IMR-90 (cell line): ENCODE measurements around the gene TMEM33. TPM values are rescaled to one million over a fixed set of nuclear protein-coding genes. Genes with fewer than 3 reads are reported as not detected.
A peak's percentile ranks its signal among the peaks of the same experiment; 100 is the strongest.

ENCODE experiments used
- ATAC-seq: fragments of 200-7000 bp; cut with Tn5 transposase; 2 replicates; pipeline ENCODE4 v1.9.1; 2020; ENCODE audit warnings: low read depth, mild to moderate bottlenecking, moderate library complexity
- BruUV-seq: library from RNA; stranded (reverse); fragments of 400-500 nt; replicated peaks from 2 replicates; lab custom pipeline; 2021; lab: Mats Ljungman, UMichigan
- CTCF ChIA-PET: fragments of 300-600 bp; formaldehyde crosslinking; extraction: SDS; loops from one replicate; lab custom pipeline; 2021; ENCODE audit warnings: antibody characterized with exemption; lab: Yijun Ruan, JAX
- POLR2A ChIA-PET: fragments of 300-600 bp; sonication (Branson Sonifier 250); formaldehyde crosslinking; loops from one replicate; lab custom pipeline; 2022; ENCODE audit warnings: antibody characterized with exemption; ENCODE audit not compliant: unreplicated experiment; lab: Charles Lee
- DNase-seq: peaks from one replicate; pipeline ENCODE4 v3.0.0; 2013
- H2AFZ ChIP-seq: replicated peaks from 2 replicates; pipeline ENCODE3; 2013; ENCODE audit warnings: low read length, mild to moderate bottlenecking; ENCODE audit not compliant: poor library complexity
- H2AK5ac ChIP-seq: 2 replicates; pipeline ENCODE4 v1.6.1; 2013; ENCODE audit warnings: low read depth, low read length, inconsistent platforms
- H2AK9ac ChIP-seq: replicated peaks from 2 replicates; pipeline ENCODE3; 2013; ENCODE audit warnings: mild to moderate bottlenecking, low read depth, low read length, moderate library complexity; ENCODE audit not compliant: poor library complexity
- H2BK120ac ChIP-seq: 2 replicates; pipeline ENCODE4 v1.6.1; 2013; ENCODE audit warnings: low read depth, low read length, inconsistent platforms
- H2BK15ac ChIP-seq: 3 replicates; pipeline ENCODE4 v1.6.1; 2013; ENCODE audit warnings: low read depth, low read length, inconsistent platforms
- H2BK20ac ChIP-seq: 2 replicates; pipeline ENCODE4 v1.6.1; 2013; ENCODE audit warnings: low read depth, mild to moderate bottlenecking, inconsistent platforms, low read length, moderate library complexity
- H2BK5ac ChIP-seq: 2 replicates; pipeline ENCODE4 v1.6.1; 2013; ENCODE audit warnings: mild to moderate bottlenecking, low read depth, low read length, inconsistent platforms; ENCODE audit not compliant: poor library complexity, severe bottlenecking
- H3K14ac ChIP-seq: replicated peaks from 2 replicates; pipeline ENCODE4 v1.6.1; 2013; ENCODE audit warnings: low read depth, low read length, inconsistent platforms
- H3K18ac ChIP-seq: 2 replicates; pipeline ENCODE4 v1.6.1; 2013; ENCODE audit warnings: low read depth, low read length, control low read depth
- H3K23ac ChIP-seq: 2 replicates; pipeline ENCODE4 v1.6.1; 2013; ENCODE audit warnings: low read depth, low read length, inconsistent platforms
- H3K27ac ChIP-seq: 2 replicates; pipeline ENCODE4 v1.5.1; 2013; ENCODE audit warnings: mild to moderate bottlenecking, control low read depth, low read length; ENCODE audit not compliant: insufficient read depth
- H3K27me3 ChIP-seq: 2 replicates; pipeline ENCODE4 v1.6.1; 2013; ENCODE audit warnings: low read length; ENCODE audit not compliant: control insufficient read depth, insufficient read depth
- H3K36me3 ChIP-seq: 2 replicates; pipeline ENCODE4 v1.6.1; 2013; ENCODE audit warnings: low read length, mixed read lengths; ENCODE audit not compliant: control insufficient read depth, insufficient read depth
- H3K4ac ChIP-seq: 2 replicates; pipeline ENCODE4 v1.6.1; 2013; ENCODE audit warnings: low read depth, low read length, inconsistent platforms
- H3K4me1 ChIP-seq: 2 replicates; pipeline ENCODE4 v1.6.1; 2013; ENCODE audit warnings: low read length, mixed read lengths; ENCODE audit not compliant: control insufficient read depth, insufficient read depth
- H3K4me2 ChIP-seq: 2 replicates; pipeline ENCODE4 v1.6.1; 2013; ENCODE audit warnings: low read depth, mild to moderate bottlenecking, control low read depth, low read length, moderate library complexity
- H3K4me3 ChIP-seq: 2 replicates; pipeline ENCODE4 v1.5.1; 2013; ENCODE audit warnings: low read depth, mild to moderate bottlenecking, control low read depth, low read length, moderate library complexity; ENCODE audit not compliant: insufficient read depth
- H3K56ac ChIP-seq: 2 replicates; pipeline ENCODE4 v1.6.1; 2013; ENCODE audit warnings: low read length, inconsistent platforms; ENCODE audit not compliant: insufficient read depth; ENCODE audit errors: extremely low read depth
- H3K79me1 ChIP-seq, 2 experiments: 2 replicates each; pipeline ENCODE4 v1.6.1; 2013; ENCODE audit warnings: low read length in 2 of 2, inconsistent platforms in 1 of 2, low read depth in 1 of 2
- H3K9ac ChIP-seq: 2 replicates; pipeline ENCODE4 v1.6.1; 2013; ENCODE audit warnings: low read depth, low read length, control low read depth
- H3K9me1 ChIP-seq: 2 replicates; pipeline ENCODE4 v1.6.1; 2013; ENCODE audit warnings: low read length, inconsistent platforms; ENCODE audit not compliant: insufficient read depth
- H3K9me3 ChIP-seq: 2 replicates; pipeline ENCODE4 v1.6.1; 2013; ENCODE audit warnings: low read length; ENCODE audit not compliant: control insufficient read depth, insufficient read depth
- H4K20me1 ChIP-seq: 2 replicates; pipeline ENCODE4 v1.6.1; 2013; ENCODE audit warnings: low read length, inconsistent platforms; ENCODE audit not compliant: insufficient read depth
- H4K5ac ChIP-seq: 2 replicates; pipeline ENCODE4 v1.6.1; 2013; ENCODE audit warnings: mild to moderate bottlenecking, low read depth, low read length, control low read depth
- H4K8ac ChIP-seq, 2 experiments: 2 replicates each; pipeline ENCODE4 v1.6.1; 2013; ENCODE audit warnings: low read depth in 2 of 2, low read length in 2 of 2, control low read depth in 1 of 2, inconsistent platforms in 1 of 2
- H4K91ac ChIP-seq: 2 replicates; pipeline ENCODE4 v1.6.1; 2013; ENCODE audit warnings: low read depth, low read length, inconsistent platforms; ENCODE audit not compliant: insufficient read depth
- BHLHE40 ChIP-seq: fragments of 150-350 bp; IDR thresholded peaks from 2 replicates; pipeline ENCODE4 v1.6.1; 2016; ENCODE audit warnings: mild to moderate bottlenecking, low read depth, low read length
- ELK1 ChIP-seq: fragments of 150-350 bp; IDR thresholded peaks from 2 replicates; pipeline ENCODE4 v1.6.1; 2016; ENCODE audit warnings: low read depth, mild to moderate bottlenecking, low read length, moderate library complexity, borderline replicate concordance
- FOS ChIP-seq: fragments of 150-350 bp; IDR thresholded peaks from 2 replicates; pipeline ENCODE4 v1.6.1; 2016; ENCODE audit warnings: low read depth, low read length
- MAFK ChIP-seq: IDR thresholded peaks from 2 replicates; pipeline ENCODE4 v1.6.1; 2012; ENCODE audit warnings: low read depth, low read length, improper control_type of control experiment
- MAZ ChIP-seq: IDR thresholded peaks from 2 replicates; pipeline ENCODE4 v1.6.1; 2012; ENCODE audit warnings: low read depth, mild to moderate bottlenecking, low read length, improper control_type of control experiment, moderate library complexity, borderline replicate concordance
- MXI1 ChIP-seq: IDR thresholded peaks from 2 replicates; pipeline ENCODE4 v1.6.1; 2012; ENCODE audit warnings: low read depth, mild to moderate bottlenecking, low read length, moderate library complexity, borderline replicate concordance
- NFE2L2 ChIP-seq: fragments of 150-350 bp; IDR thresholded peaks from 2 replicates; pipeline ENCODE4 v1.6.1; 2016; ENCODE audit warnings: low read depth, mild to moderate bottlenecking, low read length
- RAD21 ChIP-seq: IDR thresholded peaks from 2 replicates; pipeline ENCODE4 v1.6.1; 2012; ENCODE audit warnings: low read length, improper control_type of control experiment
- RCOR1 ChIP-seq: IDR thresholded peaks from 2 replicates; pipeline ENCODE4 v1.6.1; 2012; ENCODE audit warnings: mild to moderate bottlenecking, low read length, improper control_type of control experiment; ENCODE audit not compliant: insufficient replicate concordance
- RFX5 ChIP-seq: IDR thresholded peaks from 2 replicates; pipeline ENCODE4 v1.8.0; 2012; ENCODE audit warnings: low read depth, mild to moderate bottlenecking, low read length, moderate library complexity
- SMC3 ChIP-seq: fragments of 150-350 bp; IDR thresholded peaks from 2 replicates; pipeline ENCODE4 v1.6.1; 2016; ENCODE audit warnings: low read depth, mild to moderate bottlenecking, antibody characterized with exemption, low read length, moderate library complexity
- WGBS, 2 experiments: methylation state at CpG; one replicate each; pipeline versions ENCODE4 v1.1.5 to v1.1.7; 2013; ENCODE audit warnings: missing lambda C conversion rate in 2 of 2; ENCODE audit not compliant: insufficient read length in 1 of 2; ENCODE audit errors: extremely low coverage in 2 of 2; 5-methylcytosine and 5-hydroxymethylcytosine counted together
- dilution Hi-C: fragments of 300-500 bp; cut with HindIII; formaldehyde crosslinking; loops from one replicate; pipeline ENCODE4 v1.14.3; 2018; ENCODE audit warnings: low sequenced_read_pairs; ENCODE audit not compliant: unreplicated experiment
- in situ Hi-C: fragments of 300-500 bp; cut with MboI; formaldehyde crosslinking; loops from 3 replicates; pipeline ENCODE4 v1.14.3; 2019; ENCODE audit warnings: low sequenced_read_pairs, inconsistent platforms, mixed read lengths
- intact Hi-C: fragments of 100-400 bp; cut with micrococcal nuclease; formaldehyde crosslinking; loops from 2 replicates; pipeline ENCODE4 v1.10.0; 2022
- polyA plus RNA-seq, 3 experiments: library from polyadenylated mRNA; depleted of rRNA; stranded (reverse); fragments of >200 nt; gene quantifications; 2 replicates each; pipeline ENCODE4 v1.2.3, GENCODE V29; 2012; ENCODE audit warnings: low replicate concordance in 1 of 3
- total RNA-seq: library from RNA; depleted of rRNA; stranded (reverse); fragments of >200 nt; gene quantifications from 2 replicates; pipeline ENCODE4 v1.2.3, GENCODE V29; 2012
- TF ChIP-seq, protein P1 (sequence below): fragments of 150-350 bp; IDR thresholded peaks from 2 replicates; pipeline ENCODE4 v1.6.1; 2017; ENCODE audit warnings: mild to moderate bottlenecking, antibody characterized with exemption, low read length, low read depth
- TF ChIP-seq, protein P2 (sequence below): conservative IDR thresholded peaks from 2 replicates; pipeline ENCODE4 v1.5.1; 2012; ENCODE audit warnings: mild to moderate bottlenecking, low read depth, low read length, improper control_type of control experiment

Gene TMEM33
- total and polyA plus RNA-seq, 2 of the 4 experiments (the other 2 are of a cell fraction) = 23.6 to 45.5 TPM

GRCh38 chr4:41957634-41958033 lies 22.4 kb downstream of the TMEM33 start:
- peak; percentile 5 for DNase-seq
- H3K27ac ChIP-seq = no peak overlapping the region
- dilution Hi-C loops = no loop called here
- no peak overlapping the region for H3K4ac ChIP-seq
- TF ChIP-seq FOS (no peak), MAFK (peak; percentile 100), RCOR1 (no peak), NFE2L2 (no peak), MAZ (no peak), RAD21 (peak; percentile 39; the same call in 1 of the 2 replicates), ELK1 (no peak), BHLHE40 (no peak), RFX5 (no peak), MXI1 (no peak), SMC3 (no peak)
- TF ChIP-seq, protein P1, sequence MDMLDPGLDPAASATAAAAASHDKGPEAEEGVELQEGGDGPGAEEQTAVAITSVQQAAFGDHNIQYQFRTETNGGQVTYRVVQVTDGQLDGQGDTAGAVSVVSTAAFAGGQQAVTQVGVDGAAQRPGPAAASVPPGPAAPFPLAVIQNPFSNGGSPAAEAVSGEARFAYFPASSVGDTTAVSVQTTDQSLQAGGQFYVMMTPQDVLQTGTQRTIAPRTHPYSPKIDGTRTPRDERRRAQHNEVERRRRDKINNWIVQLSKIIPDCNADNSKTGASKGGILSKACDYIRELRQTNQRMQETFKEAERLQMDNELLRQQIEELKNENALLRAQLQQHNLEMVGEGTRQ = no peak
- TF ChIP-seq, protein P2, sequence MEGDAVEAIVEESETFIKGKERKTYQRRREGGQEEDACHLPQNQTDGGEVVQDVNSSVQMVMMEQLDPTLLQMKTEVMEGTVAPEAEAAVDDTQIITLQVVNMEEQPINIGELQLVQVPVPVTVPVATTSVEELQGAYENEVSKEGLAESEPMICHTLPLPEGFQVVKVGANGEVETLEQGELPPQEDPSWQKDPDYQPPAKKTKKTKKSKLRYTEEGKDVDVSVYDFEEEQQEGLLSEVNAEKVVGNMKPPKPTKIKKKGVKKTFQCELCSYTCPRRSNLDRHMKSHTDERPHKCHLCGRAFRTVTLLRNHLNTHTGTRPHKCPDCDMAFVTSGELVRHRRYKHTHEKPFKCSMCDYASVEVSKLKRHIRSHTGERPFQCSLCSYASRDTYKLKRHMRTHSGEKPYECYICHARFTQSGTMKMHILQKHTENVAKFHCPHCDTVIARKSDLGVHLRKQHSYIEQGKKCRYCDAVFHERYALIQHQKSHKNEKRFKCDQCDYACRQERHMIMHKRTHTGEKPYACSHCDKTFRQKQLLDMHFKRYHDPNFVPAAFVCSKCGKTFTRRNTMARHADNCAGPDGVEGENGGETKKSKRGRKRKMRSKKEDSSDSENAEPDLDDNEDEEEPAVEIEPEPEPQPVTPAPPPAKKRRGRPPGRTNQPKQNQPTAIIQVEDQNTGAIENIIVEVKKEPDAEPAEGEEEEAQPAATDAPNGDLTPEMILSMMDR = peak; percentile 31; the same call in 1 of the 2 replicates
- no peak overlapping the region for H2AK5ac ChIP-seq
- H3K9me1 ChIP-seq = no peaks in the 10 kb centered on the region
- H3K27me3 ChIP-seq = no peaks in the 10 kb centered on the region
- no peak overlapping the region for H2BK5ac ChIP-seq
- no peak overlapping the region for H4K8ac ChIP-seq
- no peaks in the 10 kb centered on the region for H3K9me3 ChIP-seq
- no peak overlapping the region for H3K9ac ChIP-seq
- intact Hi-C loops = no loop called here
- no peak overlapping the region for H2BK20ac ChIP-seq
- no peak for ATAC-seq
- H3K4me1 ChIP-seq = no peaks in the 10 kb centered on the region
- H2AK9ac ChIP-seq = no peak overlapping the region
- no peak overlapping the region for H3K23ac ChIP-seq
- H3K79me1 ChIP-seq = peaks cover 0 to 3% of the 10 kb centered on the region in 2 experiments; a peak in 1 of 4 replicates
- no CpG with 5 or more reads among the region's 1 CpG for WGBS, 2 experiments
- no peak overlapping the region for H2AFZ ChIP-seq
- BruUV-seq = TSS peak; percentile 20
- no peak overlapping the region for H3K4me2 ChIP-seq
- H3K56ac ChIP-seq = no peak overlapping the region
- no peak overlapping the region for H4K91ac ChIP-seq
- peaks cover 3% of the 10 kb centered on the region for H3K36me3 ChIP-seq
- H4K20me1 ChIP-seq = no peaks in the 10 kb centered on the region
- H3K14ac ChIP-seq = no peak overlapping the region
- no peak overlapping the region for H4K5ac ChIP-seq
- H2BK15ac ChIP-seq = no peak overlapping the region
- no peak overlapping the region for H3K4me3 ChIP-seq
- no peak overlapping the region for H3K18ac ChIP-seq
- POLR2A ChIA-PET = no interaction called here
- CTCF ChIA-PET = interaction anchor here (0.7 to 0.9 kb wide), 2 partner anchors 9 to 325 kb away, joined by 3 read pairs; no protein-coding TSS in a partner anchor
- in situ Hi-C loops = no loop called here
- no peak overlapping the region for H2BK120ac ChIP-seq
